ENCODE results near the gene KLHL6. TPM values are rescaled to one million over a fixed set of nuclear protein-coding genes. Genes with fewer than 3 reads are reported as not detected.

KLHL6 gene
- total and polyA plus RNA-seq, 2 of the 8 experiments (the other 6 are each of a cell fraction or from before 2014, with no cell fraction given): 0.05 TPM; not detected in 1

GRCh38 chr3:183478501-183478900 lies 77.0 kb downstream of the KLHL6 start:
- Histone ChIP-seq H4K20me1 (replicated peaks in 1 of 2; ENCODE audit: control insufficient read depth in 1 of 2, insufficient read depth in 2 of 2, low read length in 2 of 2) (no peaks in the 10 kb centered on the region), H2AK5ac (ENCODE audit: low read depth, low read length) (no peak overlapping the region), H3K4me3 (ENCODE audit: extremely low read depth in 1 of 4, insufficient read depth in 2 of 4, low read depth in 3 of 4, low read length in 4 of 4) (no peak overlapping the region), H3K9ac (replicated peaks in 1 of 4; ENCODE audit: extremely low read depth in 1 of 4, low read depth in 3 of 4, low read length in 3 of 4) (no peak overlapping the region; a peak in 1 of 7 replicates), H2BK12ac (ENCODE audit: low read depth, low read length) (no peak overlapping the region), H4K5ac (ENCODE audit: insufficient read length, low read depth, low read length) (no peak overlapping the region), H3K56ac (replicated peaks; ENCODE audit: insufficient read length, low read depth, low read length) (no peak overlapping the region), H3K36me3 (ENCODE audit: control insufficient read depth in 2 of 4, insufficient read depth in 4 of 4, low read length in 3 of 4) (no peaks in the 10 kb centered on the region), H3K27ac (ENCODE audit: low read depth, low read length) (no peak overlapping the region), H3K27me3 (replicated peaks in 1 of 4; ENCODE audit: control insufficient read depth in 3 of 4, extremely low read depth in 1 of 4, insufficient read depth in 3 of 4, low read length in 3 of 4) (no peaks in the 10 kb centered on the region), H3K4me1 (replicated peaks in 1 of 4; ENCODE audit: control insufficient read depth in 3 of 4, insufficient read depth in 4 of 4, low read length in 3 of 4) (peaks cover 0 to 3% (median under 1%) of the 10 kb centered on the region in 4 experiments; a peak in 1 of 7 replicates), H2BK5ac (ENCODE audit: low read depth, low read length) (no peak overlapping the region), H3K4me2 (ENCODE audit: insufficient read depth in 1 of 2, low read depth in 2 of 2, low read length in 2 of 2) (no peak overlapping the region), H4K91ac (replicated peaks; ENCODE audit: insufficient read length, low read length) (no peak overlapping the region), H3K4ac (replicated peaks; ENCODE audit: insufficient read length, low read depth, low read length) (no peak overlapping the region), H2BK120ac (replicated peaks; ENCODE audit: low read depth, low read length) (no peak overlapping the region), H3K18ac (ENCODE audit: extremely low read depth, low read length) (no peak overlapping the region), H3K14ac (ENCODE audit: insufficient read length) (no peak overlapping the region), H3K79me1 (ENCODE audit: low read depth, low read length) (no peaks in the 10 kb centered on the region), H3K79me2 (ENCODE audit: control insufficient read depth in 1 of 2, insufficient read depth in 2 of 2, low read length in 2 of 2) (no peaks in the 10 kb centered on the region), H2AFZ (ENCODE audit: low read length) (no peak overlapping the region), H2BK15ac (ENCODE audit: low read length) (no peak overlapping the region), H3K23ac (ENCODE audit: insufficient read length) (no peak overlapping the region), H3K9me3 (ENCODE audit: insufficient read depth in 2 of 2, low read depth in 1 of 2, low read length in 1 of 2) (no peaks in the 10 kb centered on the region; a peak in 1 of 4 replicates), H4K8ac (ENCODE audit: extremely low read depth, insufficient read depth, low read length) (peak overlapping the region; percentile 18; the same call in 1 of the 2 replicates), H3K23me2 (ENCODE audit: low read depth, low read length) (no peaks in the 10 kb centered on the region), H2BK20ac (ENCODE audit: low read length) (no peak overlapping the region)
- FAIRE-seq (no peak), DNase-seq (ENCODE audit: low read depth in 1 of 2, low spot score in 2 of 2) (no peak)
- ChIA-PET CTCF (ENCODE audit: partially characterized antibody) (interaction anchor here (0.9 to 3.4 kb wide), 16 partner anchors 10 to 356 kb away, joined by 3 to 46 read pairs (median 7); no protein-coding TSS in a partner anchor), POLR2A (ENCODE audit: partially characterized antibody) (no interaction called here)
- WGBS, 2 experiments (ENCODE audit: extremely low coverage in 1 of 2, insufficient coverage in 1 of 2, insufficient read length in 1 of 2, insufficient replicate concordance in 2 of 2, low coverage in 1 of 2, low lambda C conversion rate in 2 of 2, missing lambda C conversion rate in 1 of 2): 89% methylated on average over 9 of the region's 10 CpGs; no CpG with 5 or more reads in 1 of the 2 experiments
- TF ChIP-seq MAX (IDR thresholded peaks at IDR 0.05): no peak
- no peak for TF ChIP-seq CREB1 (IDR thresholded peaks at IDR 0.05)
- no peak for TF ChIP-seq PHF8 (conservative IDR thresholded peaks at IDR 0.05; ENCODE audit: low read depth, low read length)
- TF ChIP-seq SRF (IDR thresholded peaks at IDR 0.05; ENCODE audit: low read depth, low read length): no peak
- no peak for TF ChIP-seq TEAD4 (IDR thresholded peaks at IDR 0.05; ENCODE audit: low read depth, low read length)
- TF ChIP-seq NRF1 (IDR thresholded peaks at IDR 0.05; ENCODE audit: low read depth, low read length): no peak
- TF ChIP-seq FOSL1 (IDR thresholded peaks at IDR 0.05; ENCODE audit: insufficient read depth, low read depth, low read length): no peak
- no peak for TF ChIP-seq RFX5 (IDR thresholded peaks at IDR 0.05; ENCODE audit: borderline replicate concordance, low read depth, low read length)
- TF ChIP-seq JUN (IDR thresholded peaks at IDR 0.05; ENCODE audit: low read depth, low read length): no peak
- no peak for TF ChIP-seq RXRA (IDR thresholded peaks at IDR 0.05; ENCODE audit: insufficient read depth, low read depth, low read length)
- no peak for TF ChIP-seq SUZ12 (IDR thresholded peaks at IDR 0.05; ENCODE audit: low read length)
- TF ChIP-seq EZH2 (IDR thresholded peaks at IDR 0.05; ENCODE audit: low read depth, low read length, severe bottlenecking): no peak
- TF ChIP-seq ASH2L (IDR thresholded peaks at IDR 0.05; ENCODE audit: low read length): no peak
- TF ChIP-seq HDAC2 (IDR thresholded peaks at IDR 0.05; ENCODE audit: borderline replicate concordance in 1 of 2, low read depth in 2 of 2, low read length in 2 of 2): no peak
